Fibroblast of villous mesenchyme (primary cell): ENCODE results near the gene CDH23. TPM values are rescaled to one million over a fixed set of nuclear protein-coding genes. Genes with fewer than 3 reads are reported as not detected.

Source experiments
- DNase-seq: peaks from one replicate; pipeline ENCODE4 v3.0.0-alpha.2; 2010; ENCODE audit warnings: low read depth
- H3K4me3 ChIP-seq: 2 replicates; pipeline ENCODE4 v1.5.1; 2011; ENCODE audit warnings: low read depth, mild to moderate bottlenecking, low read length
- total RNA-seq: library from RNA; depleted of rRNA; stranded (reverse); fragments of >200 nt; gene quantifications from 2 replicates; pipeline ENCODE4 v1.2.3, GENCODE V29; 2012
- TF ChIP-seq, protein P1 (sequence below): IDR thresholded peaks from 2 replicates; pipeline ENCODE4 v1.5.1; 2012; ENCODE audit warnings: low read depth, mild to moderate bottlenecking, low read length; ENCODE audit not compliant: insufficient read depth

CDH23 gene
- total RNA-seq, 1 donor = under 0.01 TPM

DNA sequence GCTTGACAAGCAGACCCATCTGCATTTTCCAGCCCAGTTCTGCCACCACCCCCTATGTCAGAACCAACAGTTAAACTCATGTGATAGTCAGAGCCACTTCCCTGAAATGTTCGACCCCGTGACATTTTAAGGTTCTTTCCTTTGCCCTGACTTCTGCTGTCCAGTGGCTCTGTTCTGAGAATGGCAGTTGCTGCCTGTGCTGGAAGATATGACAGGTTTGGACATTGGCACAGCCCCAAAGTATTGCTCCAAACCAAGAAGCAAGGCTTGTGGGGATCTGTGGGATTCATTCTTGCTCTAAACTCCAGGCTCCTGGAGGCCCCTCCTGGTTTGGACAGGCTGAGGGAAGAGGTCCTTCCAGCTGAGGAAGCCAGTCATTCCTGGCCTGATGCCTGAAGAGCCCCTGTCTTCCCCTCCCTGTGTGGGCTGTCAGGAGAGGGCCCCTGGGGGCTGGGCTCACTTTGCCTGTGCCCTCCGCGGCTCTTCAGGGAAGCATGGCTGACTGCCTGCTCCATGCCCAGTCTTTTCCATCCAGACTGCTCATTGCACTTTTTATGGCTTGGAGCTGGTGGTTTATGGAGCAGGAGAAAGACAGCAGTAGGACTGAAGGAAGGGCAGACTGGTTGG, 138.0 kb downstream of the CDH23 start:
- H3K4me3 ChIP-seq = no peak overlapping the region
- TF ChIP-seq, protein P1, sequence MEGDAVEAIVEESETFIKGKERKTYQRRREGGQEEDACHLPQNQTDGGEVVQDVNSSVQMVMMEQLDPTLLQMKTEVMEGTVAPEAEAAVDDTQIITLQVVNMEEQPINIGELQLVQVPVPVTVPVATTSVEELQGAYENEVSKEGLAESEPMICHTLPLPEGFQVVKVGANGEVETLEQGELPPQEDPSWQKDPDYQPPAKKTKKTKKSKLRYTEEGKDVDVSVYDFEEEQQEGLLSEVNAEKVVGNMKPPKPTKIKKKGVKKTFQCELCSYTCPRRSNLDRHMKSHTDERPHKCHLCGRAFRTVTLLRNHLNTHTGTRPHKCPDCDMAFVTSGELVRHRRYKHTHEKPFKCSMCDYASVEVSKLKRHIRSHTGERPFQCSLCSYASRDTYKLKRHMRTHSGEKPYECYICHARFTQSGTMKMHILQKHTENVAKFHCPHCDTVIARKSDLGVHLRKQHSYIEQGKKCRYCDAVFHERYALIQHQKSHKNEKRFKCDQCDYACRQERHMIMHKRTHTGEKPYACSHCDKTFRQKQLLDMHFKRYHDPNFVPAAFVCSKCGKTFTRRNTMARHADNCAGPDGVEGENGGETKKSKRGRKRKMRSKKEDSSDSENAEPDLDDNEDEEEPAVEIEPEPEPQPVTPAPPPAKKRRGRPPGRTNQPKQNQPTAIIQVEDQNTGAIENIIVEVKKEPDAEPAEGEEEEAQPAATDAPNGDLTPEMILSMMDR = no peak
- DNase-seq = no peak

DNA sequence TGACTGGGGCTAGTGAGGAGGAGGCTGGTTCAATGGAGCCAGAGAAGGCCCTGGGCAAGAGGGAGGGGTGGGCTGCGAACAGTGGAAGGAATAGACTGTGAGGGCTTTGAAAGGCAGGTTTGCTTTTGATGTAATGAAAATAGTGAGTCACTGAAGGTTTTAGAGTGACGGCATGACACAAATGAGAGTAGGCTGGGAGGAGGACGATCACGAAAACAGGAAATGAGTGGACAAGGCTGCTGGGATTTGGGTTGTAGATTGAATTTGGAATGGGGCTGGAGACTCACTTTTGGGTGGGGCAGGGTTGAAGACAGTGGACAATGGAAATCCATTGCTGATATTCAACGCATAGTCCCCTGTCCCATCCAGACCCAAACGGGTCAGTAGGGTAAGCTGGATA, 139.6 kb downstream of the CDH23 start:
- DNase-seq = no peak
- no peak overlapping the region for H3K4me3 ChIP-seq
- TF ChIP-seq, protein P1 = no peak

DNA sequence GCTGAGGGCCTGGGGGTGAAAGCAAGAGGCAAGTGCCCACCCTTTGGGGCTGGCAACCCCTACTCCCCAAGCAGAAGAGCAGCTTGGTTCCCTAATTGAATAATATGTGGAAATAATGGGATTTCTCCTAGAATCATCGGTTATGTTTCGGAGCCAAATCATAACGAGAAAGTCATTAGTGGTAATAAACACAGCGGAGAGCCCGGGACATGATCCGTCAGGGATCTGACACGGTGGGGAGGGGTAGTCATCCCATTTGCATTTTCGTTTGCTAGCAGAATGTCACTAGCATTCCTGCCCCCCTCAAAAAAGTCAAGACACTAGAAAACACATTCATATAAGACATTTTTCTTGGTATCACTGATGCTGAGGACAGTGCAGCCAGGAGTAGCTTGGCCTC, 140.4 kb downstream of the CDH23 start:
- TF ChIP-seq, protein P1 = no peak
- no peak overlapping the region for H3K4me3 ChIP-seq
- no peak for DNase-seq

DNA sequence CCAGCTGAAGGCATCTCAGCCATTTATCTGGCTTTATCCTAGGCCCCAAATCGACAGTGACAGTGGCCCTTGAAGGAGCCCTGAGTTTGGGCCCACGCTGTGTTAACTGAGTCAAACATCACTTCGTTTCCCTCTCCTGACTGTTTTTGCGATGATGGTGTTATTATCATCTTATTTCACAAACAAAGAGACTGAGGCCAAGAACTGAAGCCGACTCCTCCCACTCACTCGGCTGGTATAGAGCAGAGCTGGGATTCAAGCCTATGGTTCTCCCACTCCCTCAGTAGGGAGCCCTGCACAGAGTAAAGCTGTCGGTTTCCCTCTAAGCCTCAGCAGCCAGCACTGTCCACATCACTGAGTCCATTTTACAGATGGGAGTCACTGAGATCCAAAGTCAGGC, 141.0 kb downstream of the CDH23 start:
- TF ChIP-seq, protein P1 = no peak
- H3K4me3 ChIP-seq = no peak overlapping the region
- no peak for DNase-seq

DNA sequence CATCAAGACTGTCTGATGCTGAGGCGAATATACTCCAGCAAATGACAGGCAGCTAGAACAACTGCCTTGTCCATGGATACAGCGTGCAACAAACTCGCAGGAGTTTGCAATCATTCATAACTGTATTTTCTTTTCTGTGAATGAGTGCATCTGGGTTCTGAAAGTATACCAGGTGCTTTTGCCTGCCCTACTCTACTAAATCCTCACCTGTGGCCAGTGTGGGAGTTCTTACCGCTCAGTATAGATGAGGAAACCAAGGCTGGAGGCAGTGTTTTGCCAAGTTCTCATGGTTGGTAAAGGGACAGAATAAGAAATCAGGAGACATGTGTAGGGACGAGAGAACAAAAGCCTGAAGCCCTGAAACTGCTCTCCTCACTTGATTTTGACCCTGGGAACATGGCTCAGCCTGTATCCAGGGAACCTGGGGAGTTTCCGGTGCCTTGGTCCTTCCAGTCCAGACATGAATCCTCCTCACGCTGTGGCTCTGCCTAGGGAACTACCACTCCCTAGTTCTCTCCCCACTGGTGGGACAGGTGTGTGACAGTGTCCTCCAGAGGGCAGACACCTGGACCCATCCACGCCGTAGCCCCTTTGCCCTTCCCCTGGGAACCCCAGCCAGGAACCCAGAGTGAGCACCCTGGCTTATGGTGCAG, 142.0 kb downstream of the CDH23 start:
- no peak overlapping the region for H3K4me3 ChIP-seq
- TF ChIP-seq, protein P1 = no peak
- DNase-seq = no peak

DNA sequence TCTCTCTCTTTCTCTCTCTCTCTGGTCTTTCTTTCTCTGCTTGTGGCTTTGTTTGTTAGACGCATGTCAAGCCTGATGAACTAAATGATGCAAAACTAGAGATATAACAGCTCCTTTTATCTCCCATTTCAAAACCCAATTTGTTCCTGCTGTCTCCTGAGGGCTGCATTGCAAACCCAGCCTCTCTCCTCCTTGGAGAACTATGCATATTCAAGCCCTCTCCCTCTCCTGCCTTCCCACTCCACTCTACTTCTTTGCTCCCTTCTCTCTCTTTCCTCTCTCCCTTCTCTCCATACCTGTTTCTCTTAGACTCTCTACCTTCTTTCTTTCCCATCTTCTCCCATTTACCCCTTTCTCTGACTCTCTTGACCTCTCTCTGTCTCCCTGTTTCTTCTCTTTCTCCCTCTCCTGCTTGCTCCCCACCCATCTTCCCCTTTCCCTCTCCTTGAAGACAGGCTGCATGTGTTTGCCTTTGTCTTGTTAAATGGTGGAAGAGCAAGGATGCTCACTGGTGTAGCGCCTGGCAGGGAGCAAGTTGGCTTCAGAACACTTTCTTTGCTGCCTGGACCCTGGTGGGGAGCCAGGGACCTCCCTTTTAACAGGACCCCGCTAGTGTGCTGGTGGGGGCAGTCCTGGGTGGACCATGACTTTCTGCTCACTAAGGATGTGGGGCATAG, 142.9 kb downstream of the CDH23 start:
- no peak overlapping the region for H3K4me3 ChIP-seq
- DNase-seq = no peak
- TF ChIP-seq, protein P1 = no peak
